Neural cell (in vitro differentiated cells): ENCODE results near the gene SNX32. TPM values are rescaled to one million over a fixed set of nuclear protein-coding genes. Genes with fewer than 3 reads are reported as not detected.
A peak's percentile ranks its signal among the peaks of the same experiment; 100 is the strongest.

ENCODE experiments used
- H2AFZ ChIP-seq: fragments of 200-600, 300-800 bp; sonication (generic), shearing (Covaris generic); 2 replicates; pipeline ENCODE4 v1.6.0; 2014; ENCODE audit warnings: low read depth, mild to moderate bottlenecking, antibody characterized with exemption, low read length, moderate library complexity
- H3F3A ChIP-seq: fragments of 200-600 bp; shearing (Covaris generic); 2 replicates; pipeline ENCODE4 v1.6.1; 2016; ENCODE audit warnings: mild to moderate bottlenecking, moderate library complexity, mixed read lengths, antibody characterized with exemption, low read length; ENCODE audit not compliant: insufficient read depth, poor library complexity, severe bottlenecking
- H3K27ac ChIP-seq: fragments of 200-600, 300-800 bp; sonication (generic), shearing (Covaris generic); 2 replicates; pipeline ENCODE4 v1.5.1; 2014; ENCODE audit warnings: mild to moderate bottlenecking, low read length, moderate library complexity
- H3K27me3 ChIP-seq: fragments of 300-800, 200-600 bp; sonication (generic), shearing (Covaris generic); 2 replicates; pipeline ENCODE4 v1.6.0; 2014; ENCODE audit warnings: mild to moderate bottlenecking, low read depth, low read length, moderate library complexity; ENCODE audit not compliant: insufficient read depth
- H3K36me3 ChIP-seq: fragments of 300-800, 200-600 bp; sonication (generic), shearing (Covaris generic); 2 replicates; pipeline ENCODE4 v1.5.1; 2014; ENCODE audit warnings: mild to moderate bottlenecking, antibody characterized with exemption, low read length, moderate library complexity; ENCODE audit not compliant: insufficient read depth
- H3K4me2 ChIP-seq: fragments of 300-800, 200-600 bp; sonication (generic), shearing (Covaris generic); 2 replicates; pipeline ENCODE4 v1.6.0; 2014; ENCODE audit warnings: mild to moderate bottlenecking, low read length
- H3K4me3 ChIP-seq: fragments of 300-800, 200-600 bp; sonication (generic), shearing (Covaris generic); 2 replicates; pipeline ENCODE4 v1.5.1; 2014; ENCODE audit warnings: mild to moderate bottlenecking, low read length, moderate library complexity
- H3K79me2 ChIP-seq: fragments of 200-600 bp; shearing (Covaris generic); replicated peaks from 2 replicates; pipeline ENCODE4 v1.6.0; 2014; ENCODE audit warnings: mild to moderate bottlenecking, low read length, moderate library complexity; ENCODE audit not compliant: insufficient read depth
- H3K9ac ChIP-seq: fragments of 300-800, 200-600 bp; sonication (generic), shearing (Covaris generic); 2 replicates; pipeline ENCODE4 v1.6.1; 2016; ENCODE audit warnings: mild to moderate bottlenecking, low read length, mixed read lengths
- H3K9me2 ChIP-seq: fragments of 200-600 bp; shearing (Covaris generic); 2 replicates; pipeline ENCODE4 v1.6.1; 2016; ENCODE audit warnings: mild to moderate bottlenecking, low read length, mixed read lengths; ENCODE audit not compliant: insufficient read depth
- H3K9me3 ChIP-seq: fragments of 200-600, 300-800 bp; sonication (generic), shearing (Covaris generic); 2 replicates; pipeline ENCODE4 v1.6.1; 2016; ENCODE audit warnings: mild to moderate bottlenecking, mixed run types, low read length, moderate library complexity, mixed read lengths
- H4K20me1 ChIP-seq: fragments of 200-600 bp; shearing (Covaris generic); 2 replicates; pipeline ENCODE4 v1.6.1; 2016; ENCODE audit warnings: mild to moderate bottlenecking, mixed run types; ENCODE audit not compliant: insufficient read depth
- CTCF ChIP-seq: fragments of 450-650 bp; IDR thresholded peaks from 2 replicates; pipeline ENCODE4 v1.5.1; 2014; ENCODE audit warnings: antibody characterized with exemption, mild to moderate bottlenecking, moderate library complexity; ENCODE audit not compliant: poor library complexity, severe bottlenecking
- EP300 ChIP-seq: fragments of 450-650 bp; conservative IDR thresholded peaks from 2 replicates; pipeline ENCODE4 v1.6.1; 2014; ENCODE audit warnings: antibody characterized with exemption, mild to moderate bottlenecking, moderate library complexity; ENCODE audit not compliant: poor library complexity, severe bottlenecking
- EZH2 ChIP-seq: fragments of 200-600, 300-800 bp; shearing (Covaris generic), sonication (generic); IDR thresholded peaks from 2 replicates; pipeline ENCODE4 v1.6.1; 2014; ENCODE audit warnings: antibody characterized with exemption, low read length, borderline replicate concordance, mild to moderate bottlenecking; ENCODE audit not compliant: insufficient read depth, poor library complexity, severe bottlenecking
- MXI1 ChIP-seq: fragments of 450-650 bp; conservative IDR thresholded peaks from 2 replicates; pipeline ENCODE4 v1.6.1; 2014; ENCODE audit warnings: antibody characterized with exemption, mild to moderate bottlenecking; ENCODE audit not compliant: poor library complexity, severe bottlenecking
- POLR2AphosphoS5 ChIP-seq: IDR thresholded peaks from 2 replicates; pipeline ENCODE4 v1.6.1; 2012
- RAD21 ChIP-seq: fragments of 450-650 bp; conservative IDR thresholded peaks from 2 replicates; pipeline ENCODE4 v1.6.1; 2014; ENCODE audit warnings: antibody characterized with exemption, mild to moderate bottlenecking, moderate library complexity
- REST ChIP-seq: IDR thresholded peaks from 2 replicates; pipeline ENCODE4 v1.6.1; 2012; ENCODE audit warnings: borderline replicate concordance
- SMC3 ChIP-seq: fragments of 450-650 bp; conservative IDR thresholded peaks from 2 replicates; pipeline ENCODE4 v1.6.1; 2014; ENCODE audit warnings: antibody characterized with exemption, mild to moderate bottlenecking, moderate library complexity; ENCODE audit not compliant: poor library complexity
- TAF1 ChIP-seq: IDR thresholded peaks from 2 replicates; pipeline ENCODE4 v1.6.1; 2012; ENCODE audit warnings: low read depth
- polyA plus RNA-seq: library from polyadenylated mRNA; depleted of rRNA; stranded (reverse); fragments of >200 nt; gene quantifications from 2 replicates; pipeline ENCODE4 v1.2.3, GENCODE V29; 2014

SNX32 gene
- polyA plus RNA-seq, 1 donor from 2014 or later, result 16.0 TPM

- TF ChIP-seq EP300, result peak; percentile 92
- no peak for TF ChIP-seq EZH2
- TF ChIP-seq MXI1, result peak; percentile 82
- no peak for TF ChIP-seq SMC3
- TF ChIP-seq CTCF, result peak; percentile 73
- peak; percentile 99 for TF ChIP-seq POLR2AphosphoS5
- TF ChIP-seq REST, result no peak
- TF ChIP-seq RAD21, result no peak
- TF ChIP-seq TAF1, result peak; percentile 66
- Histone ChIP-seq H3K9me2 (no peaks in the 10 kb centered on the region), H3K36me3 (peaks cover 2% of the 10 kb centered on the region), H3K79me2 (peaks cover 48% of the 10 kb centered on the region), H2AFZ (no peak overlapping the region), H3F3A (peaks cover 5% of the 10 kb centered on the region), H3K27me3 (no peaks in the 10 kb centered on the region), H3K9me3 (no peaks in the 10 kb centered on the region), H3K27ac (peak overlapping the region; percentile 100), H4K20me1 (peaks cover 32% of the 10 kb centered on the region), H3K4me3 (peak overlapping the region; percentile 100), H3K4me2 (peak overlapping the region; percentile 95), H3K9ac (peak overlapping the region; percentile 98)
Observed at GRCh38 chr11:65859095-65859811, 25.5 kb downstream of the SNX32 start.

GRCh38 chr11:65859812-65860277, 26.1 kb downstream of the SNX32 start:
- peaks cover 26% of the 10 kb centered on the region for H4K20me1 ChIP-seq
- peak overlapping the region; percentile 95 for H3K4me2 ChIP-seq
- H3K27me3 ChIP-seq, result no peaks in the 10 kb centered on the region
- no peaks in the 10 kb centered on the region for H3K9me2 ChIP-seq
- H3K4me3 ChIP-seq, result peak overlapping the region; percentile 100
- H3F3A ChIP-seq, result peaks cover 5% of the 10 kb centered on the region
- H2AFZ ChIP-seq, result no peak overlapping the region
- H3K9me3 ChIP-seq, result no peaks in the 10 kb centered on the region
- no peaks in the 10 kb centered on the region for H3K36me3 ChIP-seq
- TF ChIP-seq REST (peak; percentile 77), POLR2AphosphoS5 (no peak)
- peak overlapping the region; percentile 100 for H3K27ac ChIP-seq
- peaks cover 42% of the 10 kb centered on the region for H3K79me2 ChIP-seq
- peak overlapping the region; percentile 98 for H3K9ac ChIP-seq
